HL-60 (cell line): ENCODE data around the gene KRT3.

Experiments
- DNase-seq, 2 experiments: peaks; one replicate each; pipeline ENCODE4 v3.0.0-alpha.2; 2010 to 2020; ENCODE audit warnings: low read depth in 1 of 2, low spot score in 1 of 2
- H3K27ac ChIP-seq: fragments of 250-450 bp; sonication (Bioruptor Pico); replicated peaks from 2 replicates; pipeline ENCODE4 v1.5.1; 2020; ENCODE audit warnings: mild to moderate bottlenecking, moderate library complexity
- H3K27me3 ChIP-seq: fragments of 250-450 bp; sonication (Bioruptor Pico); 2 replicates; pipeline ENCODE4 v1.5.1; 2021; ENCODE audit warnings: mild to moderate bottlenecking, moderate library complexity; ENCODE audit not compliant: insufficient read depth, poor library complexity, severe bottlenecking
- H3K4me3 ChIP-seq: replicated peaks from 2 replicates; pipeline ENCODE4 v1.5.1; 2011; ENCODE audit warnings: mild to moderate bottlenecking, control low read depth, low read length; ENCODE audit not compliant: insufficient read depth
- CTCF ChIP-seq: IDR thresholded peaks from one replicate; pipeline ENCODE4 v1.5.1; 2011; ENCODE audit warnings: low read length, control low read depth, inconsistent platforms; ENCODE audit not compliant: insufficient read depth
- GABPA ChIP-seq: IDR thresholded peaks from 2 replicates; pipeline ENCODE4 v1.6.1; 2012; ENCODE audit warnings: low read depth
- POLR2AphosphoS5 ChIP-seq: IDR thresholded peaks from 2 replicates; pipeline ENCODE4 v1.6.1; 2012; ENCODE audit warnings: low read depth
- REST ChIP-seq: IDR thresholded peaks from 2 replicates; pipeline ENCODE4 v1.6.1; 2012; ENCODE audit warnings: low read depth; ENCODE audit not compliant: insufficient replicate concordance
- SPI1 ChIP-seq: IDR thresholded peaks from 2 replicates; pipeline ENCODE4 v1.6.1; 2012; ENCODE audit warnings: low read depth, mild to moderate bottlenecking, borderline replicate concordance

The KRT3 gene

GRCh38 chr12:52832451-52832850 is 36.5 kb upstream of the KRT3 start:
- no peak overlapping the region for H3K27ac ChIP-seq
- TF ChIP-seq CTCF (no peak), GABPA (no peak), SPI1 (no peak), REST (no peak), POLR2AphosphoS5 (no peak)
- H3K27me3 ChIP-seq = no peaks in the 10 kb centered on the region
- no peak overlapping the region for H3K4me3 ChIP-seq
- no peak for DNase-seq

- no peak overlapping the region for H3K27ac ChIP-seq
- no peak overlapping the region for H3K4me3 ChIP-seq
- no peak for DNase-seq
- no peak for TF ChIP-seq REST
- no peak for TF ChIP-seq SPI1
- no peak for TF ChIP-seq CTCF
- no peak for TF ChIP-seq GABPA
- TF ChIP-seq POLR2AphosphoS5 = no peak
- no peaks in the 10 kb centered on the region for H3K27me3 ChIP-seq
These were observed 35.3 kb upstream of the KRT3 start for GRCh38 chr12:52831251-52831650.

GRCh38 chr12:52829986-52830770 is 34.3 kb upstream of the KRT3 start:
- Histone ChIP-seq H3K27me3 (no peaks in the 10 kb centered on the region), H3K27ac (no peak overlapping the region), H3K4me3 (no peak overlapping the region)
- DNase-seq = no peak
- no peak for TF ChIP-seq GABPA
- no peak for TF ChIP-seq REST
- TF ChIP-seq POLR2AphosphoS5 = no peak
- no peak for TF ChIP-seq SPI1
- TF ChIP-seq CTCF = no peak
